Body of pancreas (tissue), 4 donors: ENCODE data around the gene PCDH9. TPM values are rescaled to one million over a fixed set of nuclear protein-coding genes. Genes with fewer than 3 reads are reported as not detected.

Experiments
- ATAC-seq: fragments of 150-250 bp; one replicate; pipeline ENCODE4 v1.9.1; 2016
- DNase-seq, 4 donors: peaks; one replicate each; pipeline ENCODE4 v3.0.0-alpha.2; 2019
- H3K27ac ChIP-seq, 4 donors: fragments of 200-600 bp; sonication (generic); 1 replicate in 3 of 4; 2 replicates in 1 of 4; pipeline versions ENCODE4 v1.5.1 to v1.6.1; 2016 to 2019; ENCODE audit warnings: mild to moderate bottlenecking in 1 of 4, mixed read lengths in 1 of 4, moderate library complexity in 1 of 4
- H3K27me3 ChIP-seq, 2 donors: fragments of 200-600 bp; sonication (generic); one replicate each; pipeline ENCODE4 v1.6.0; 2016; ENCODE audit warnings: mild to moderate bottlenecking in 1 of 2
- H3K36me3 ChIP-seq, 2 donors: fragments of 200-600 bp; sonication (generic); replicated peaks in 1 of 2; 2 replicates each; pipeline ENCODE4 v1.5.1; 2016; ENCODE audit warnings: low read depth in 2 of 2; ENCODE audit not compliant: insufficient read depth in 1 of 2
- H3K4me1 ChIP-seq: fragments of 200-600 bp; sonication (generic); one replicate; pipeline ENCODE4 v1.6.0; 2016
- H3K4me3 ChIP-seq, 2 donors: fragments of 200-600 bp; sonication (generic); 1 replicate in 1 of 2; 2 replicates in 1 of 2; pipeline ENCODE4 v1.5.1; 2016 to 2019
- H3K9me3 ChIP-seq, 3 donors: fragments of 200-600 bp; sonication (generic); 1 replicate in 2 of 3; 2 replicates in 1 of 3; pipeline ENCODE4 v1.5.1; 2016
- CTCF ChIP-seq, 7 experiments: fragments of 450-650 bp in 4 of 7; fragments of 200-600 bp in 3 of 7; sonication (generic) in 3 of 7; IDR thresholded peaks; one replicate each; pipeline ENCODE4 v1.5.1; 2016 to 2019; ENCODE audit warnings: antibody characterized with exemption in 7 of 7
- POLR2A ChIP-seq, 3 donors: fragments of 450-650 bp; IDR thresholded peaks; one replicate each; pipeline ENCODE4 v1.6.1; 2016; ENCODE audit warnings: antibody characterized with exemption in 3 of 3, mild to moderate bottlenecking in 2 of 3
- WGBS, 2 donors: methylation state at CpG; one replicate each; pipeline ENCODE4 v1.1.5; 2017; 5-methylcytosine and 5-hydroxymethylcytosine counted together
- intact Hi-C: fragments of 100-400 bp; cut with DNase I; formaldehyde crosslinking; loops from one replicate; pipeline ENCODE4 v1.15.1; 2023
- total RNA-seq, 2 donors: library from RNA; depleted of rRNA; stranded (reverse); fragments of >200 nt; gene quantifications; one replicate each; pipeline ENCODE4 v1.1.0, GENCODE V29; 2016

PCDH9 gene
- total RNA-seq, 2 donors from 2014 or later: 3.6 to 3.9 TPM

GRCh38 chr13:67123165-67123564 is 107.0 kb downstream of the PCDH9 start:
- no peaks in the 10 kb centered on the region for H3K4me1 ChIP-seq
- H3K4me3 ChIP-seq: no peak overlapping the region
- intact Hi-C loops: no loop called here
- DNase-seq: peak in 1 of 4 donors; percentile 18
- WGBS, 2 donors: 7 to 21% methylated on average over 3 of the region's 3 CpGs
- H3K27me3 ChIP-seq: no peaks in the 10 kb centered on the region
- TF ChIP-seq CTCF (IDR thresholded peaks at IDR 0.05) (no peak), POLR2A (IDR thresholded peaks at IDR 0.05) (no peak)
- ATAC-seq: no peak
- H3K9me3 ChIP-seq: no peaks in the 10 kb centered on the region
- no peaks in the 10 kb centered on the region for H3K36me3 ChIP-seq
- H3K27ac ChIP-seq: no peak overlapping the region

GRCh38 chr13:67122251-67122650 is 107.9 kb downstream of the PCDH9 start:
- H3K36me3 ChIP-seq: no peaks in the 10 kb centered on the region
- intact Hi-C loops: no loop called here
- WGBS, 2 donors: 49 to 68% methylated on average over 6 of the region's 6 CpGs
- H3K27ac ChIP-seq: no peak overlapping the region
- DNase-seq: no peak
- no peaks in the 10 kb centered on the region for H3K27me3 ChIP-seq
- no peaks in the 10 kb centered on the region for H3K9me3 ChIP-seq
- no peak overlapping the region for H3K4me3 ChIP-seq
- ATAC-seq: no peak
- no peaks in the 10 kb centered on the region for H3K4me1 ChIP-seq
- TF ChIP-seq CTCF (IDR thresholded peaks at IDR 0.05) (no peak), POLR2A (IDR thresholded peaks at IDR 0.05) (no peak)

GRCh38 chr13:67120872-67121531 is 109.1 kb downstream of the PCDH9 start:
- no peak for ATAC-seq

GRCh38 chr13:67119481-67119894 is 110.6 kb downstream of the PCDH9 start:
- TF ChIP-seq CTCF (IDR thresholded peaks at IDR 0.05) (no peak), POLR2A (IDR thresholded peaks at IDR 0.05) (no peak)
- Histone ChIP-seq H3K4me1 (no peaks in the 10 kb centered on the region), H3K9me3 (no peaks in the 10 kb centered on the region), H3K27me3 (no peaks in the 10 kb centered on the region), H3K36me3 (no peaks in the 10 kb centered on the region), H3K4me3 (no peak overlapping the region), H3K27ac (no peak overlapping the region)
- DNase-seq (no peak), ATAC-seq (peak; percentile 40)
- 31 to 39% methylated on average over 1 of the region's 1 CpG for WGBS, 2 donors
- intact Hi-C loops: no loop called here

More at GRCh38 chr13:67120872-67121531, 109.1 kb downstream of the PCDH9 start:
- no peaks in the 10 kb centered on the region for H3K9me3 ChIP-seq
- H3K36me3 ChIP-seq: no peaks in the 10 kb centered on the region
- no peak for DNase-seq
- H3K27me3 ChIP-seq: no peaks in the 10 kb centered on the region
- intact Hi-C loops: no loop called here
- 65 to 73% methylated on average over 6 of the region's 6 CpGs for WGBS, 2 donors
- no peak overlapping the region for H3K27ac ChIP-seq
- H3K4me3 ChIP-seq: no peak overlapping the region
- H3K4me1 ChIP-seq: no peaks in the 10 kb centered on the region
- TF ChIP-seq POLR2A (IDR thresholded peaks at IDR 0.05) (no peak), CTCF (IDR thresholded peaks at IDR 0.05) (no peak)

GRCh38 chr13:67118277-67118676 is 111.9 kb downstream of the PCDH9 start:
- TF ChIP-seq POLR2A (IDR thresholded peaks at IDR 0.05) (no peak), CTCF (IDR thresholded peaks at IDR 0.05) (no peak)
- WGBS, 2 donors: 64 to 65% methylated on average over 1 of the region's 1 CpG
- intact Hi-C loops: no loop called here
- DNase-seq (no peak), ATAC-seq (no peak)
- H3K27me3 ChIP-seq: no peaks in the 10 kb centered on the region
- H3K27ac ChIP-seq: no peak overlapping the region
- H3K4me1 ChIP-seq: no peaks in the 10 kb centered on the region
- no peaks in the 10 kb centered on the region for H3K36me3 ChIP-seq
- no peaks in the 10 kb centered on the region for H3K9me3 ChIP-seq
- H3K4me3 ChIP-seq: no peak overlapping the region
